ENCODE results near the gene SRPX2.

- no peak for TF ChIP-seq POLR2AphosphoS5 (IDR thresholded peaks at IDR 0.05; ENCODE audit: borderline replicate concordance, low read depth, low read length)
- TF ChIP-seq EZH2 (IDR thresholded peaks at IDR 0.05): no peak
- no peak for TF ChIP-seq FOXP2 (optimal IDR thresholded peaks at IDR 0.05; ENCODE audit: control extremely low read depth, extremely low read length, insufficient read depth)
Observed at GRCh38 chrX:100673397-100673953, 29.5 kb downstream of the SRPX2 start.

Data from SK-N-MC (cell line).